SK-MEL-5 (cell line): ENCODE data around the gene SMAD4. TPM values are rescaled to one million over a fixed set of nuclear protein-coding genes. Genes with fewer than 3 reads are reported as not detected.

Experiments used
- DNase-seq: peaks from one replicate; pipeline ENCODE4 v3.0.0-alpha.2; 2016; ENCODE audit warnings: low read depth, low spot score
- in situ Hi-C: cut with HindIII; loops from 2 replicates; pipeline ENCODE4 v1.10.0; 2016; ENCODE audit warnings: low sequenced_read_pairs, high pct_unique_total_duplicates, low pct_unique_long_range_greater_than_20kb
- total RNA-seq: library from RNA; depleted of rRNA; stranded (reverse); fragments of >200 nt; shearing (Covaris generic); gene quantifications from 2 replicates; pipeline ENCODE4 v1.2.3, GENCODE V29; 2014

Gene SMAD4
- total RNA-seq, 1 experiment from 2014 or later: 95.2 TPM

DNA sequence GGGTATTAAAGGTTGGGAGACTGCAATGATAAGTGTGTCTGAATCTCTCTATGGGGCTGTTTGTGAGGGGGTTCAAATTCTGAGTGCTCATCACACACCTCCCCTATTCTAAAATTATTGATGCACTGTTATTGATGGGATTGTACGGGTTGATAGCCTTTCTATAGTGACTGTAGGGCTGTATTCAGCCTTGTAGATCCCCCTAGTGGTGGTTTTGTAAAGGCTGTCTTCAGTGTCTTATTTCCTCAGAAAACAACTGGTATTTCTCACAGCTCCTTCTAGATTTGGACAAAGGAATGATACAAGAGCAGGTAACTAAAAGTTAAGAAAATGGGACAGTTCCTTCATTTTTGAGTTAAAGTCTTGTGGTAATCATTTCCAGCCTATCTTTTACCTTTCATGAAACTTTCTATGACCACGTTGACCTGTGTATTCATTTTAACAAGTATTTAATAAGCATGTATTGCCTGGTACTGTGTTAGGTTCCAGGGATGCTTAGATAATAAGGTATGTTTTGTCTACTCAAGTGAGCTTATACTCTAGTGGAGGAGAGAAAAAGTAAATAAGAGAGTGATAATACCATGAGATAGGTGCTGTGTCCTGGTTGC lies 21.2 kb downstream of the SMAD4 start:
- DNase-seq: peak; percentile 68
- in situ Hi-C loops: no loop called here

DNA sequence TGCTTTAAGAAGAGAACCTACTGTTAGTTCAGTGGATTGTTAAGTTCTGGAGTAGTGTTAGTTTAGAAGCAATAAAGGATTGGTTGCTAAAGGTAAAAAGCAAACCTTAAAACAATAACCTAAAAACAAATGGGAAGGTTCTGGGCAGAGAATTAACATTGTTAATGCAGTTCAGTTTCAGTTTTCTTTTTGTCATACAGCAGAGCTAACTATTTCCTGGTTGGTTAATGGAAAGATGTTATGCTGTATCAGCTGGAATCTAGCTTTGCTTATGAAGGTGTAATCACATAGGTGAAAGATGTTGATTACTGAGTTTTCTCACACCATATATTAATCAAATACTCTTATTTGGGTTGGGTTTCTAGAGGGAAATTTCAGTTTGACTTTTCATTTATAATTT lies 23.8 kb downstream of the SMAD4 start:
- no peak for DNase-seq
- in situ Hi-C loops: no loop called here

DNA sequence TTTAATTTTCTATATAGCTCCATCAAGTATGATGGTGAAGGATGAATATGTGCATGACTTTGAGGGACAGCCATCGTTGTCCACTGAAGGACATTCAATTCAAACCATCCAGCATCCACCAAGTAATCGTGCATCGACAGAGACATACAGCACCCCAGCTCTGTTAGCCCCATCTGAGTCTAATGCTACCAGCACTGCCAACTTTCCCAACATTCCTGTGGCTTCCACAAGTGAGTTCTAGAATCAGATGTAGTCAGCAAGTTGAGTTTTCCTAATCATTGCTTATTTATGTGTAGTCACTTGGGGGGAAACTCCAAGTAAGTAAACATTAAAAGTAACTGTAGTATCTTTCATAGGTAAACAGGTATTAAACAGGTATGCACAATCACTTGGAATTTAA lies 24.8 kb downstream of the SMAD4 start:
- DNase-seq: no peak
- in situ Hi-C loops: no loop called here

DNA sequence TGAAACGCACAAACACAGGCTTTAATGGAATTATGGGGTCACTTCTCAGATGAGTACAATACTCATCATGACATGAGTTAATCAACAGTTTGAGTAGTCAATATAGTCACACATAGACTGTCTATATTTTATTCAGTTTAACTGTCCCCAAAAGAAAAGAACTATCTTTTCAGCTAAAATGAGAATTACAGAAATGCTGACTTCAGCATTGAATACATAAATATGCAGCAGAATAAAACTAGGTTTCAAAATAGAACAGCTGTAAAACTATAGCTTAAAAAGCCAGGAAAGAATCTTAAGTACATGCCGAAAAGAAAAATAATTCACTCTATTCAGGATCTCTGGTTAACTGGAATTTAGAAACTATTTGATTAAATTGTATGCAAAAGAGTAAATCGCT lies 30.0 kb downstream of the SMAD4 start:
- no peak for DNase-seq
- in situ Hi-C loops: no loop called here

DNA sequence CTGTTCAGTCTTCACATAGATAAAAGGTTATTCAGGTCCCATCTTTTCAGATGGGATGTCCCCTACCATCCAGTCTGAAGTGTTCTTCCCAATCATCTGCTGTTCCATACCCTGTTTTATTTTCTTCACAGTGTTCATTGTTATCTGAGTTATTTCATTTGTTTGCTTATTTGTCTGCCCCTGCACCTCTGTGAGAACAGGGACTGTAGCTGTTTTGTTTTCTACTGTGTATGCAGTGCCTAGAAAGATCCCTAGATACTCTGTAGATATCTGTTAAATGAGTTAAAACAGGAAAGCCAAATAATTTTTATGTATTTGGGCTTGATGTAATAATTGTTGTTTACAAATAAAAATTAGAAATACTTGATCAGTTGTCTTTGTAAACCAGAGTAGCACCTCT lies 34.2 kb downstream of the SMAD4 start:
- in situ Hi-C loops: no loop called here
- no peak for DNase-seq

DNA sequence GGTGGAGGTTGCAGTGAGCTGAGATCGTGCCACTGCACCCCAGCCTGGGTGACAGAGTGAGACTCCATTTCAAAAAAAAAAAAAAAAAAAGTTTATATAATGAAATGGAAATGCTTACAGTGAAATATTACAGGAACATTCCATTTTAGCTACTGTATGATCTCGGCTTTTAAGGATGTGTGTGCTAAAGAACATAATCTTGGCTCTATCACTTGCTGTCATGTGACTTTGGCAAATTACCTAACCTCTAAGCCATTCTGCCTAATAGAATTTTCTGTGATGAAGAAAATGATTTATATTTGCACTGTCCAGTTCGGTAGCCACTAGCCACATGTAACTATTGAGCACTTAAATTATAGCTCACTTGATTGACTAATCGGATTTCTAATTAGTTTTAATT lies 36.3 kb downstream of the SMAD4 start:
- in situ Hi-C loops: no loop called here
- DNase-seq: no peak

DNA sequence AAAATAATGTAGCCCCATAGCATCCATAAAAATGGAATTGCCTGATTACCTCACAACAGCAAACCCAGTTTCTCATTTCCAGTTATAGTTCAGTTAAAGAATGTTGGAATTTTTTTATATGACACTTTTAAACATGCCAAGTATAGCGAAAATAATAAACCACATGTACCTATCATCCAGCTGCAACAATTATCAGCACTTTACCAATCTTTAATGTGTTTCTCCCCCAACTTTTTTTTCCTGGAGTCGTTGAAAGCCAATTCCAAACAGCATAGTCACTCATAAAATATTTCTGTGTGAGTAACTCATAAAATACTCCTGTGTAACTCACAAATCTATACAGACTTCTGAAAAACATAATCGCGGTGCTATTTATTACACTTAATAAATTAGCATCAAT lies 38.1 kb downstream of the SMAD4 start:
- no peak for DNase-seq
- in situ Hi-C loops: no loop called here

DNA sequence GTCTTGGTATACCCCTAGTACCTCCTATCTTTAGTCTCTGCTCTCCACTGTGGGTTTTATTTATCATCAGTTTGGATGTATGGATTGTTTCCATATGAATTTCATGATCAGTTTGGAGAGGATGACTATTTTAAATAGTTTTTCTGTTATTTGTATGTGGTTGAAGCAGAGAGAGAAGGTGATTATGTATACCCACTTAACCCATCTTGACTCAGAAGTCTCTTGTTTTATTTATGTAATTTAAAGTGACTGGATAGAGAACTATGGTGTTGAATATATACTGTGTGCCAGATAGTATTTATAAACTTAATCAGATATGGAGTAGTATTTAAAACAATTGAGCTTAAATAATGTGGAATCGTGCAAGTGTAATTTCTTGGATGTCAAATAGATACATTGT lies 39.9 kb downstream of the SMAD4 start:
- in situ Hi-C loops: no loop called here
- no peak for DNase-seq

DNA sequence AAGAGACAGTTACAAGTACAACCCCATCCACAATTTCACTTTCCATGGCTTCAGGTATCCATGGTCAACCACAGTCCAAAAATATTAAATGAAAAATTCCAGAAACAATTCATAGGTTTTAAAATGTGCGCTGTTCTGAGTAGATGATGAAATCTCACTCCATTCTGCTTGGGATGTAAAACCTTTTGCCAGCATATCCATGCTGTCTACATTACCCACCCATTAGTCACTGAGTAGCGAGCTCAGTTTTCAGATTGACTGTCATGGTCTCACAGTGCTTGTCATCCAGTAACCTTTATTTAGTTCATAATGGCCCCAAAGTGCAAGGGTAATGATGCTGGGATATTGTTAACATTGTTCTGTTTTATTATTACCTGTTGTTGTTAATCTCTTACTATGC lies 40.5 kb downstream of the SMAD4 start:
- no peak for DNase-seq
- in situ Hi-C loops: no loop called here

DNA sequence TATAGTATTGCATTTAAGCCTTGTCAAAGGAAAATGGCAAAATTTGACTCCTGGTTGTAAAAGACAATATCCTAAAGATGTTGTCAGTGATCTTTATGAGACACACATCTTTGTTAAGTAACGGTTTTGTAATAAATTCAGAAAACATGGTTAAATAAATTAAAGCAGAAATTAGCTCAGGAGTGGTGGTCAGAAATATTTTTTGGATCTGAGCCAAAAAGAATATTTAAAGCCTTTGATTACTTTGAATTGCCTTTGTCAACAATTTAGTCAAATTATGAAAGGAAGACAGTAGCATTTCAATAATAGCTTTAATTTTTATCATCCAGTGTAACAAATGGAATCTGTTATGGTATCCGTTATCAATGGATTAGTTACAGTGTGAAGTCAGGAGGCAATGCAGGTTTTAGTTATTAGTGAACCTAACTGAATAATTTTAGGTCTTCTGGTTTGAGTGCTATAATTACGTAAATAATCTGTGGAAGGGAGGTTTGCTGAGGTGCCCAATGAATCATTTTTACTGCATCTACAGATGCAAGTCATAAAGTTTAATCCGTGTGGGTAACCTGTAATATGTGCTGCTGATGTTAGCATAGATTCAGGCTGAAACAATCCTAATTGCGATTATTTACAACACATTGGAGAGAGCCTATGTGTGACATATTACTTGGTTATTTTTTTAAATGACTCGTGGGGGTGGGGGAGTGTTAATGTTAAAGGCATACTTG lies 42.7 kb downstream of the SMAD4 start:
- in situ Hi-C loops: no loop called here
- DNase-seq: no peak

DNA sequence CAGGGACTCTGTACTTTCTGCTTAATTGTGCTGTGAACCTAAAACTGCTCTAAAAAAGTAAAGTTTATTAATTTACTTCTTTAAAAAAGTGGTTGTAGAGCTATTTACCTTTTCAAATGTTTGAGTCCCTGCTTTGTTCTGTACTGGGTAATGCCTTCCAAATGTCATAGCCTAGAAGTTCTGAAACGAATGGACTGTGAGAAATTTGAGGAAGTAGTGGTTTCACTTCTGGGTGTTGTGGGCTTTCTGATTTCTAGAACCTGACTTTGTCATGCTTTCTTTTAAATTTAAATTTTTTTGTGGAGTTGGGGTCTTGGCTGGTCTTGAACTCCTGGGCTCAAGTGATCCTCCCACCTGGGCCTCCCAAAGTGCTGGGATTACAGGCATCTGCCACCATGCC lies 44.6 kb downstream of the SMAD4 start:
- no peak for DNase-seq
- in situ Hi-C loops: no loop called here

DNA sequence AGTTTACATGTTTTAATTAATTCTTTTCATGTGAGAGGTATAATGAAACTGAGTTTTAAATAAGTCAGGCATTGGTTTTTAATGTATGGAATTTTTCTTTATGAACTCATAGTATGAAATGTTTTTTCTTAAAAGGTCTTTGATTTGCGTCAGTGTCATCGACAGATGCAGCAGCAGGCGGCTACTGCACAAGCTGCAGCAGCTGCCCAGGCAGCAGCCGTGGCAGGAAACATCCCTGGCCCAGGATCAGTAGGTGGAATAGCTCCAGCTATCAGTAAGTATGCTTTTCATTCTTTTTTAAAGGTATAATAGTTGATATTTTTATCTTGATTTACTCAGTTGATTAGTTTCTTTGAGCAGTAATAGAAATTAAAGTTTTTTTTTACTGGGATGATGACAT lies 46.5 kb downstream of the SMAD4 start:
- no peak for DNase-seq
- in situ Hi-C loops: no loop called here

DNA sequence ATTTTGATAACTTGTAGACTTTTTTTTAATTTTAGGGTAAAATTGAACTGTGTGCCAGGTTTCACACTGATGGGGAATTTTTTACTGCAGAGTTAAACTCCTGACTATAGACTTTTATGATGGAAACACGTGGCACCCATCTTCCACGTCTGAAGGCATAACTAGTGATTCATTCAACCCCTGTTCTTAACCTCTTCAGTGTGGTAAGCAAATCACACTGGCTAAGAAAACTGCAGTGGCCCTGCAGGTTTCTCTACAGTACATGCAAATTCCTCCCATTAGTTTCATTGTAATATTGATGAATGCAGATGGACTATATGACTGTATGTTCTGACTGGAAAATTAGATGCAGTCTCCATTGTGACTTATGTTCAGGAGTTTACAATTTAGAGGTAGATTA lies 47.2 kb downstream of the SMAD4 start:
- no peak for DNase-seq
- in situ Hi-C loops: no loop called here

DNA sequence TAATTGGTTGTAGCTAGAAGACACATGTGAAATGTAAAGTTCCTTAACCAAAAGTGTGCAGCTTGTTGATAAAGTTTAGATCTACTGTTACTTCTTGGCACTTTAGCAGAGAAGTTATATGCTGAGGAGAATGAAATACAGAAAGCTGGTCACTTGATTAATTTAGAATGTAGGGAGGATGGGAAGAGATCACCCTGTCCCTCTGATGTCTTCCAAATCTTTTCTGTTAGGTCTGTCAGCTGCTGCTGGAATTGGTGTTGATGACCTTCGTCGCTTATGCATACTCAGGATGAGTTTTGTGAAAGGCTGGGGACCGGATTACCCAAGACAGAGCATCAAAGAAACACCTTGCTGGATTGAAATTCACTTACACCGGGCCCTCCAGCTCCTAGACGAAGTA lies 48.0 kb downstream of the SMAD4 start:
- no peak for DNase-seq
- in situ Hi-C loops: no loop called here

DNA sequence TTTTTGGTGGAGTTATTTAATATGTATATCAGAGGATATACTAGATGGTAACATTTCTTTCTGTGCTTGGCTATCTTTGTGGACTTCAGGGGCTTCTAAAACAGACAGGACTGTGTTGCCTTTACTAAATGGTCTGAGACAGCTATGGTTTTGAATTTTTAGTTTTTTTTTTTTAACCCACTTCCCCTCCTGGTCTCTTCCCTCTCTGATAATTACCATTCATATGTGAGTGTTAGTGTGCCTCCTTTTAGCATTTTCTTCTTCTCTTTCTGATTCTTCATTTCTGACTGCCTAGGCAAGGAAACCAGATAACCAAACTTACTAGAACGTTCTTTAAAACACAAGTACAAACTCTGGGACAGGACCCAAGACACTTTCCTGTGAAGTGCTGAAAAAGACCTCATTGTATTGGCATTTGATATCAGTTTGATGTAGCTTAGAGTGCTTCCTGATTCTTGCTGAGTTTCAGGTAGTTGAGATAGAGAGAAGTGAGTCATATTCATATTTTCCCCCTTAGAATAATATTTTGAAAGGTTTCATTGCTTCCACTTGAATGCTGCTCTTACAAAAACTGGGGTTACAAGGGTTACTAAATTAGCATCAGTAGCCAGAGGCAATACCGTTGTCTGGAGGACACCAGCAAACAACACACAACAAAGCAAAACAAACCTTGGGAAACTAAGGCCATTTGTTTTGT lies 52.7 kb downstream of the SMAD4 start:
- in situ Hi-C loops: no loop called here
- DNase-seq: peak; percentile 7

DNA sequence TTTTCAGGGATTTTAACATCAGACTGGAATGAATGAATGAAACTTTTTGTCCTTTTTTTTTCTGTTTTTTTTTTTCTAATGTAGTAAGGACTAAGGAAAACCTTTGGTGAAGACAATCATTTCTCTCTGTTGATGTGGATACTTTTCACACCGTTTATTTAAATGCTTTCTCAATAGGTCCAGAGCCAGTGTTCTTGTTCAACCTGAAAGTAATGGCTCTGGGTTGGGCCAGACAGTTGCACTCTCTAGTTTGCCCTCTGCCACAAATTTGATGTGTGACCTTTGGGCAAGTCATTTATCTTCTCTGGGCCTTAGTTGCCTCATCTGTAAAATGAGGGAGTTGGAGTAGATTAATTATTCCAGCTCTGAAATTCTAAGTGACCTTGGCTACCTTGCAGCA lies 53.4 kb downstream of the SMAD4 start:
- in situ Hi-C loops: no loop called here
- DNase-seq: no peak

DNA sequence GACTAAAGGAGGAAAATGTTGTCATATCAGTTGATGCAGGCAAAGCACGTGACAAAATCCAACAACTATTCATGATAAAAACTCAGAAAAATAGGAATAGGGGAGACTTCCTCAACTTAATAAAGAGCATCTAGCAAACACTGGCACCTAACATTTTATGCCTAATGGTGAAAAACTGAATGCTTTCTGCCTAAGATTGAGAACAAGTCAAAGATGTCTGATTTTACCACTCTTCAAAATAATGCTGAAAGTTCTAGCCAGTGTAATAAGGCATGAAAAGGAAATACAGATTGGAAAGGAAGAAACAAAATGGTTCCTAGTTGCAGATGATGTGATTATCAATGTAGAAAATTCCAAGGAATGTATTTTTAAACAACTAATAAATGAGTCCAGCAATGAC lies 58.4 kb downstream of the SMAD4 start:
- DNase-seq: no peak
- in situ Hi-C loops: no loop called here

DNA sequence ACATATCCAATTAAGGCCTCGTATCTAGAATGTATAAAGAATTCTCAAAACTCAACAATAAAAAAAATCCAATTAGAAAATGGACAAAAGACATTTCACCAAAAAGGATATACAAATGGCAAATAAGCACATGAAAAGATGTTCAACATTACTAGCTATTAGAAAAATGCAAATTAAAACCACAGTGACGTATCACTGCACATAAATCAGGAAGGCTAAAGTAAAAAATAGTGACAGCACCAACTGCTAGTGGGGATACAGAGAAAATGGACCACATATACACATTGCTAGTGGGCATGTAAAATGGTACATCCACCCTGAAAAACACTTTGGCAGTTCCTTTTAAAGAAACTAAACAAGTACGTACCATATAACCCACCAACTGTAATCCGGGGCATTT lies 59.7 kb downstream of the SMAD4 start:
- DNase-seq: no peak
- in situ Hi-C loops: no loop called here

DNA sequence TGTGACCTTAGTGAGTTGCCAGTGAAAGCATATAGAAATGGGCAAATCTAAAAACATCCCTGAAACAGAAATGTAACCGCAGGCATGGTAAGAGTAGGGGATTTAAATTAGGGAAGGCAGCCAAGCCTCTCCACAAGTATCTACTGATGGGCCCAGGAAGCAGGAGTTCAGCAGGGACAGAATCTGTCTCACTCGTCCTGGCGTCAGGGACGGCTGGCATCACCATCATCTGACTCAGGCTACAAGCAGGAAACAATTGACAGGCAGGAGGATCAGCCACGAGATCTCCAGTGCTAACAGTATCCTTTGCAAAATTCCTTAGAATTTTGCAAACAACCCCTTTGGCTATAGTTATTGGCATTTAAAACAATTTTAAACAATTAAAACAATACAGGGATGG lies 61.3 kb downstream of the SMAD4 start:
- DNase-seq: no peak
- in situ Hi-C loops: no loop called here
